HPDE6-E6E7 (cell line): Measurements from ENCODE around the gene PPARA.

Source experiments
- DNase-seq: peaks from one replicate; pipeline ENCODE4 v3.0.0; 2011; ENCODE audit warnings: missing footprints; ENCODE audit errors: extremely low spot score

PPARA gene

DNA sequence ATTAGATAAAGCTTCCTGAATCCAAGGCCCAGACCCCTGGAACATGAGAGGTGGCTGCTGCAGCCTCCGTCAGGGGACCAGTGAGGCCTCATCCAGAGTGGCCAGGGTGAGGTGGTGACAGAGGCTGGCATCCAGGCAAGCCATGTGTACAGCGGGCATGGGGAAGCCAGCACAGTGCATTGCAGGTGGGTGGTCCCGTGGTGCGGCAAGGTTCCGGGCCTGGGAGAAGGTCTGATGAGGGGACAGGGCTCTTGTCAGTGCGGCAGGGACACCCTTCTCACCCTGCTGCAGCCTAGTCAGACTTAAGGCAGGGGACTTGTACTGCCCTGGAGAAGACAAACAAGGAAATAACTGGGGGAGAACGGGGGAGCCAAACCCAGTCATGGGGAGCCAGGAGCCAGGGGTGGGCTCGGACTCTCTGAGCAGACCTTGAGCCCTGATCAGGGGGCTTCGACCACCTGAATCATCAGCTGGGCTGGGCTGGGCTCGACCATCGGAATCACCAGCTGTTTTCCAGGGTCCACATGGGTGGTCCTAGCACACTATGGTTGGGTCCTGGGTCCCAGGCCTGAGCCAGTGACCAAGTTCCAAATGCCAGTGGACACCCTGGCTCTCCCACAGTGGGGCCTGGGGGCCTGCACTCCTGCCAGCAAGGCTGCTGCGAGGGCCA, 122.6 kb downstream of the PPARA start:
- DNase-seq, result no peak

DNA sequence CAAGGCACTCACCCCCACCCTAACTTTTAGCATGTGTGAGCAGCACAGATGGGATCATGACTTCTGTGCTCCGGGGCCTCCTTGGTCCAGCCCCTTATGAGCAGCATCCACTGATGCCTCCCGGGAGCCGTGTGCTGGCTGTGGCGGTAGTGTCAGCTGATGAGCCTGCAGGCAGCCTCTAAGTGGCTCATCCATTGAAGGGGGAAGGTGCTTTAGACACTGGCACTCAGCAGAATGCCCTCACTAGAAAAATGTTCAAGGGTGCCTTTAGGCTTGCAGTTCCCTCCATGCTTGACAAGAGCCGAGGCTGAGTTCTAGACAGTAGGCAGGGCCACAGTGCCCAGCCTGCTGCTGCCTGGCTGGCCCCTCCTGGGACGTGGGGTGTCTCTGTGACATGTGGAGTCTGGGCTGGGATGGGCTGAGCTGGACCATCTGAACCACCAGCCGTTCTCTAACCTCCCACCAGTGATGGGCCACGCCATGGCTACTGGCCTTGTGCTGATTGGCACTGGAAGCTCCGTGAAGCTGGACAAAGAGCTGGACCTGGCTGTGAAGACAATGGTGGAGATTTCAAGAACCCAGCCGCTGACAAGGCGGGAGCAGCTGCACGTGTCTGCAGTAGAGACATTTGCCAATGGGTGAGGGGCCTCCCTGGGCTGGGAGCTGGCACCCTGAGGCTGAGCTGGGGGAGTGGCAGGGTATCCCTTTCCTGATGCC, 123.3 kb downstream of the PPARA start:
- no peak for DNase-seq

DNA sequence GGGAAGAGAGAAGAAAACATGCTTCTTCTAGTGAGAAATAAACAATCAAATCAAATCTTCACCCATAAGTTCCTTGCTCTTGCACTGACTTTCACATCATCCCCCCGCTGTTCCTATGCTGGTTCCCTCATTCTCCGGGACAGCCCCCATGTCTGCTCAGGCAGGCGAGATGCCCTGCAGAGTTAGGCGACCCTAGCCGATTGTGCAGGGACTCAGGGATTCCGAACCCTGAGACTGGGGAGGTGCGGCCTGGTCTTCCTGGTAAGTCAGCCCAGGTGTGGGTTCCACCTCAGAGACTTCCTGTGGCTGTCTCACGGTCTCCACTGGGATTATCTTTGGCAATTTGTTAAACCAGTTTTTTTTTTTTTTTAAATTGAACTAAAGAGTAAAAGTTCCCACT, 124.1 kb downstream of the PPARA start:
- no peak for DNase-seq

DNA sequence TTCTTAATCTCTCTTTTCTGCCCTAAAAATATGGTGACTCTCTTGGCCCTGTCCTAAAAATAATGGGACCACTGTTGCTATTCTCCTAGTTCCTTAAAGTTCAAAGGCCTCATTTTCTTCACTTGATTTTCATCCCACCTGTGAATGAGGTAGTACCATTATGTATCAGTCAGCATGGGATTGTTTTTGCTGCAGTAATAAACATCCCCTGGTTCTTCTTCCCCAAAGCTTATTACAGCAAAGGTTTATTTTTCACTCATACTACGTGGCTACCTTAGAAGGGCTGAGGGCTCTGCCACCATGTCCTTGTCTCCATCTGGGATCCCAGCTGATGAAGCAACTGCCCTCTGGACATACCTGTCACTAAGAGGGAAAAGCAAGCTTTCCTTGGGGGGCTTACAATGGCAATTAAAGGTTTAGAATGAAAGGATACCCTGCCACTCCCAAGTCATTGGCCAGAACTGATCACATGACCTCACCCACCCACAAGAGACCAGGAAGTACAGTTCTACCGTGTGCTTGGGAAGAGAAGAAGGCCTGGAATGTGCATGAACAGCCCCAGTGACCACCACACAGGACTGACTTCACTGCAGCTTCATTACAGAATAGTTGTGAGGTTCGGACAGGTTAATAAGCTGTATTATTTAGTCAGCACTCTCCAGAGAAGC, 125.3 kb downstream of the PPARA start:
- no peak for DNase-seq

DNA sequence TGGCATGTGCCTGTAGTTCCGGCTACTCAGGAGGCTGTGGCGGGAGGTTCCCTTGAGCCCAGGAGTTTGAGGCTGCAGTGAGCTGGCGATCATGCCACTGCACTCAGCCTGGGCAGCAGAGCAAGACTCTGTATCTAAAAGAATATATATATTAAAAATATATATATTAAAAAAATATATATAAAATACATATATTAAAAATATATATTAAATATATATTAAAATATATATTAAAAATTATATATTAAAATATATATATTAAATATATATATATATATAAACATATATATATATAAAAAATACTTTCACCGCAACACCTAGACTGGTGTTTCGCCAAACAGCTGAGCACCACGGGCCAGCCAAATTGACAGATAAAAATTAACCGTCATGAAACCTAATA, 126.2 kb downstream of the PPARA start:
- no peak for DNase-seq

DNA sequence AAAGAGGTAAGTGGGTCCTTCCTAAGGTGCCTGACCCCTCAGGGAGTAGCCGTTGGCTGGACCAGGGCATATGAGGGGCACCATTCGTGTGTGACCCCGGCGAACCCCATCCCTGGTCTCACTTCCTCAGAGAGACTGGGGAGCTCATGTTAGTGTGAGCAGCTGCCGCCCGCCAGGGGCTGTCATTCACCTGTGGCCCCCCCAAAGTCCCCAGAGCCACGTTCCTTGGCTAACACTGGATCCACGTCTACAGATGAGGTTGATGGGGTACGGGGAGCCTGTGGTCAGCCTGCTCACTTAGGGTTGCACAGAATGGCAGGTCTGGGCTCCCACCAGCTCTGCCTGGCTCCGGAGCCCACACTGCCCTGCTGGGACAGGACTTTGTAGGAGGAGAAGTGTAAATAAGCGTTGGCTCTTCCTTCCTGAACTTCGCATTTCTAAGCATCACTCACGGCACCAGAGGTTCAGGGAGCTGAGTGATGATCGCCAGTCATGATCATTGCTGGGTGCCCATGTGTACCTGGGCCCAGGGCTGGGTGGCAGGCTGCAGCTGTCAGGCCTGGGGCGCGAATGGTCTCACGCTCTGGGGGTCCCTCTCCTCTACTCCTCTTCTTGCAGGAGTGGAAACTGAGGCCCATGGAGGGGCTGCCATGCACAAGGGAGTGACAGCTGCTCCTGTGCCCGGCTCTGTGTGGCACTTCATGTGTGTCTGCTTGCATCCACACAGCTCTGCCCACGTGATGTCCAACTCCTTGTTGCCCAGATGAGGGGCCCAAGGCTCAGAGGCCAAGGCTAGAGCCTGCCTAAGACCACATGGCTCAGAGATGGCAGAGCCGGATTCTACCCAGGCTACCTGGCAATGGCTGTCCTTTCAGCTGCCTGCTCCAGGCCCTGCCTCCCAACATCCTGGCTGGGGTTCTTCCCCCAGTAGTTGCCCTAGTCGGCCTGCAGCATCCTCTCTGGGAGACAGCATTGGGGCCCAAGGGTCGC, 128.6 kb downstream of the PPARA start:
- DNase-seq, result no peak

DNA sequence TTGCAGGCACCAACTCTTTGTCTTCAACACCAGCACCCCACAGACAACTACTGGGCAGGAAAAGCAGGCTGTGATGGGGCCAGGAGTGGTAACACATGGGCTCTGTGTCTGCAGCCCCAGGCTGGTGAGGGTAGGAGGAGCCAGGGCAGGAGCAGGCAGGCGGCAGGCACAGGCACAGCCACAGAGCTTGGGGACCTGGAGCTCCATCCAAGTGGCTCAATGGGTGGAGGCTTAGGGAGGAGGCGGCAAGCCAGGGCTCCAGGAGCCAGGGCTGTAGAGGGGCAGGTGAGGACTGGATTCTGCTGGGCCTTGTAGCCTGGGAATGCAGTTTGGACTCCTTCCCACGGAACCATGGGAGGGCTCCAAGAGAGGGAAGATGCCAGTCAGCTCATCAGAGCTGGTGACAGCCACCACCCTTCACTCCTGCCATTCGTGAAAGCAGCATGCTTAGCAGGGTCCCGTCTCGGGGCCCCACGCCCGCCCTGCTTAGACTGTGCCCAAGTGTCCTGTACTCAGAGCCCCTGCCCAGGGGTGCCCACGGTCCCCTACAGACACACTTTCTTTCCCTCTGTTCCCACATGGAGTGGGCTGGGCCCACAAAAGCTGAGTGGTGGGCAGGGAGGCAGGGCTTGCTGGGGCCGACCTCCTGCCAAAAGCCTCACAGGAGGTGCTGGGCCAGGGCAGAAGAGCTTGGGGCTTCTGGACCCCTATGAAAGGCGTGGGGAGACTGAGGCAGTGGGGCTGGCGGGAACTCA, 129.9 kb downstream of the PPARA start:
- no peak for DNase-seq

DNA sequence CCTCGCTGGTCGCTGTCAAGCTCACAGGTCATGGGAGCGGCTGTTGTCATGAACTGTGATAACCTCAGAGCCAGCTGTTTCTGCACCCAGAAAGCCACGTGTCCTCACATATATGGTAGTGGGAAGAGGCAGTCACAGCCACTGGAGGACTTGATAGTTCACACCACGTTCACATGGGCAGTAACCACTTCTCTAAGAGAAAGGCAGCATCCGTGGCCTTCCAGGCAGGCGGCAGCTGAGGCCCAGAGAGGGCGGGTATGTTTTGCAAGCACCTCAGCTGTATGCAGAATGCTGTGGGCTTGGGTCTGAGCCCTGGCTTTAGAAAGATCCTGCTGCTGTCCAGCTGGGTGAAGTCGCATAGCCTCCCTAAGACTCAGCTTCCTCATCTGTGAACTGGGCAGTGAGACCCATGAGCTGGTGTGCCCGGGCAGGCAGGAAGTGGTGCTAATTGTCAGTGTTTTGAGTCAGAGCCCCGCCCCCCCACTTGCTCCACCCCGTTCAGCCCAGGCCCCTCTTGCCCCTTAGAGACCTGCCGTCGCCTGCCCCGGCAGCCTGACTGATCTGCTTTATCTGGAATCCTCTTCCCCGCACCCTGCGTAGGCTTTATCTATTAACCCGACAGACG, 130.8 kb downstream of the PPARA start:
- no peak for DNase-seq

DNA sequence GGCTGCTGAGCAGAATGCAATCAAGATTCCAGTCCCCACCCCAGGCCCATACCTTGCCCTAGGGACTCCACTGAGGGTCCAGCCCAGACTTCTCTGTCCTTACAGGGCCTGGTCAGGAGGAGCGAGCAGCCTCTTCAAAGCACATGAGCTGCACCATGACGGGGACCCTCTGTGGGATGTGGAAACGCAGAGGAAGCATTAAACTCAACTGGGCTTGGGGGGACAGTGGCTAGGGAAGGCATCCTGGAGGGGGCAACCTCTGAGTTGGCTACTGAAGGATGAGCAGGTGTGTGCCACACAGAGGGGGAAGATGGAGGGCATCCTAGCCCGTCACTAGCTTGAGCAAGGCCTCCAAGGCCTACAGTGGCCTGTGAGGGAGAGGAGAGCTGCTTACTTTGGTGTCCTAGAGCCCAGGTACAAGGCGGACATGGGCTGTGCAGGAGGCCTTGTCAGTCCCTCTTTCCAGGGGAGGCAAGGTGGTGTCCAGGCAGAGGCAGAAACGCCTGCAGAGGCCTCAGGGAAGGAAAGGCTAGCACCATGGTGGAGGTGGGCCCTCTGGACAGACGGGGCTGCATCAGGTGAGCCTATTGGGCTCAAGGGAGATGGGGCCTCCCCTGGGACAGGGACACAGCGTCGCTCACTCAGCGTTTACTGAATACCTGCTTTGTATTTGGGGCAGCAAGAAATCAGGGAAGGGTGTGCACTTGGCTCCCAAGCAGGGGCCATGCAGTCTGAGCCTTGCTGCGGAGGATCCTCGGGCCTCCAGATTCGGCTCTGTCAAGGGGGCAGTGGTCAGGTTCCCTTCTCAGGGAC, 131.7 kb downstream of the PPARA start:
- no peak for DNase-seq

DNA sequence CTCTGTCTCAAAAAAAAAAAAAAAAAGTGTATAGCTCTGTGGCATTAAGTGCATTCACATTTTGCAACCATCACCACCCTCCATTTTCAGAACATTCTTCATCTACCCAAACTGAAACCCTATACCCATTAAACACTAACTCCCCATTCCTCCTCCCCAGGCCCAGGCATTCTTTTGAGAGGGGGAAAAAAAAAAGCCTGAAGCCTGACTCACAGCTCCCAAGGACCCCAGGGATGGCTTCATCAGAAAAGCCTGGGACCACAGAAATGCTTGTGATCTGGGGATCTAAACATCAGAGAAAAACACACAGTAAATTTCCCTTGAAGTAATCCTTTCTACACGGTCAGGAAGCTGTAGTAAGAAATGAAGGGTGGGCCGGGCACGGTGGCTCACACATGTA, 135.7 kb downstream of the PPARA start:
- no peak for DNase-seq

DNA sequence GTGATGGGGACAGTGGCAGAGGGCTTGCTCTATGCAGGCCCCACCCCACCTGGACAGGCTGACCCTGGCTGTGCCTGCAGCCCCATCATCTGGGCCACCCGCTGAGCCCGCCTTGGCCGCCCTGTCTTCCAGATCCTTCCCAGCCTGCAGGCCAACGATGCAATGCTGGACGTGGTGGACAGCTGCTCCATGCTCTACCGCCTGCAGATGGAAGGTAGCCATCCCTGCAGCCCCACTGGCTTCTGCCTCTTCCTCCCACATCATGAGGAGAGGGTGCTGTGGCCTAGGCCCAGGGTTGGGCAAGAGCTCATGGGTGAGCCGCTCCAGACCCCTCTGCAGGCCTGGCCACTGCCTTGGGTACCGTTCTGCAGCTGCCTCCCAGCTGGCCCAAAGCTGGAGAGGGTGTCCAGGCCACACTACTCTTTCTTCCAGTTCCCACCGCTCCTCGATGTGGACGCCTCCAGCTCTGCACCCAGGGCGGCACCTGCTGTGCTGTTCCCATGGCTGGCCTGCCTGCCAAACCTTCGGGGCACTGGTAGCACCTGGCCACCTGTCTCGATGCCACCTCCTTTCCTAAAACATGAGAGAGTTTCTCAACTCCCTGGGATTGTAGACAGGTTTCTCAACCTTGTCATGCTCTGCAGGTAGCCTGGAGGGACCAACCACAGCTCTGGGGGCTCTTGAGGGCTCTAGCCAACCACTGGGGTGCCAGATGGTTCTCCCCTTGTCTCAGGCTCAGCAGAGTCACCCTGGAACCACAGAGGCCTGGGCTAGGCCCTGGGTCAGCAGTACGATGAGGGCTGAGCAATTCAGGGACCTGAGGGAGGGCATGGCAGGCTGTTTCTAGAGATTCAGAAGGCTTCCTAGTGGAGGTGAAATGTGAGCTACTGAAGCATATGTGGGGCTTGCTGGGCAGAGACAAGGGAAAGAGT, 136.9 kb downstream of the PPARA start:
- DNase-seq, result no peak

DNA sequence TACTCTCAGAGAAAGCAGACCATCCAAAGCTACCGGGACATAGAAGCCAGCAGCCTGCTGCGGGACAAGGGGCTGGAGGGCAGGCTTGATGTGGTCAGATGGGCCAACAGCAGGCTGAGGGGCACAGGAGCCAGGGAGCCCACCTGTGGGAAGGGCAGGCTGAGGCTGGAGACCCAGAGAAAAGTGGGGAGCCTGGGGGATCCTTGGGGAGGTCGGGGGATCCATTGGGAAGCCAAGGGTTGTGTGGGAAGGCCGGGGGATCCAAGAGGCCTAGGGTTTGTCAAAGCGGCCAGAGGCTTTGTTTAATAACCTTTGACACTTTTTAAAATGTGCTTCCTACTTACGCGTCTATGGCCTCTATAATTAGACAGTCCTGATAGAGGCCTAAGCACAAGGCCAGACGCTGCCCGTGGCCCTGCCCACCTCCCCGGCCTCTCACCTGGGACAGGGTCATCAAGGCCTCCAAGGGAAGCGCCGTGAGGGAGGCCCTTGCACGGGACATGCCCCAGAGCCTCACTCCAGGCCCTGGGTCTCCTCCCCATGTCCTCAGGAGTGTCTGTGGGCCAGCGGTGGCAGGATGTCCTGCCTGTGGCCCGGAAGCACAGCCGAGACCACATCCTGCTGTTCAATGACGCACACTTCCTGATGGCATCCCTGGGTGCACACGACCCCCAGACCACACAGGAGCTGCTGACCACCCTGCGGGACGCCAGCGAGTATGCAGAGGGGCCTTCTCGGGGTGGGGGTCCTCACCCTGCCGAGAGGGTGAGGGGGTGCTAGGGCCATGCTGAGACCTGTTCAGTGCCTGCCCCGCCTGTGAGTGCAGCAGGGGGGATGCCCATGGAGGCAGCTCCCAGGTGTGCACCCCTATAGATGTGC, 137.8 kb downstream of the PPARA start:
- DNase-seq, result no peak

DNA sequence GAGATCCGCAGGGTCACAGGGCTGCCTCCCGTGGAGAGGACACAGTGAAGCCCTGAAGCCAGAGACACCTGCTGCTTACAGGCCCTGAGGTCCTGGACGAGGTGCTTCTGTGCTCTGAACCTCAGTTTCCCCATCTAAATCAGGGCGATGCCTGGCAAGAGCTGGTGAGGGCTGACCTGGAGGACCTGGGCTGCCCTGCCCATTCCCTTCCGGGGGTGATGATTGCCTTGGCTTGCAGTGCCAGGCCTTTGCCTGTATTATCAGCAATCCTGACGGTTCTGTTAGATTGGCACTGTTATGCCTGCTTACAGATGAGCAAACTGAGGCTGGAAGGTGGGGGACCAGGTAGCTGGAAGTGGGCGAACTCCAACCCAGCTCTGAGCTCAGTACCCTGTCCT, 138.5 kb downstream of the PPARA start:
- no peak for DNase-seq

DNA sequence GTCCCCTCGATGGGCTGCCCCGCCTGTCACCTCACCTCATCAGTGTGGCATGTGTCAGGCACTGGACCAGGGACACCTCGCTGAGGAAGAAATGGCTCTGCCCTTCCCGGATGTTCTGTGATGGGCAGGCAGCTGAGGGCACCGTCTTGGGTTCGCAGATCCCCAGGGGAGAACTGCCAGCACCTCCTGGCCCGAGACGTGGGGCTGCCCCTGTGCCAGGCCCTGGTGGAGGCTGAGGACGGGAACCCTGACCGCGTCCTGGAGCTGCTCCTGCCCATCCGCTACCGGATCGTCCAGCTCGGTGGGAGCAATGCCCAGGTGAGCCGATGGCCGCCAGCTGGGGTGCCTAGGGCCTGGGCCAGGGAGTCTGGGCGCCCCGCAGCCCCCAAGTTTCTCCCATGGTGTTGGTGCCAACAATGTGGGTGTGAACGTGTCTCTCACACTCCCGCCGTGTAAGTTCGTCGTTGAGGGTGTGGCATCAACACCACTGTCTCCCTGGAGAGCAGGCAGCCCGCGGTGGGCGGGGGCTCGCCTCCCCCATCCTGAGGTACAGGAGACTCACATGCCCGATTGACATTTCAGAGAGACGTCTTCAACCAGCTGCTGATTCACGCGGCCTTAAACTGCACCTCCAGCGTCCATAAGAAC, 139.0 kb downstream of the PPARA start:
- no peak for DNase-seq

DNA sequence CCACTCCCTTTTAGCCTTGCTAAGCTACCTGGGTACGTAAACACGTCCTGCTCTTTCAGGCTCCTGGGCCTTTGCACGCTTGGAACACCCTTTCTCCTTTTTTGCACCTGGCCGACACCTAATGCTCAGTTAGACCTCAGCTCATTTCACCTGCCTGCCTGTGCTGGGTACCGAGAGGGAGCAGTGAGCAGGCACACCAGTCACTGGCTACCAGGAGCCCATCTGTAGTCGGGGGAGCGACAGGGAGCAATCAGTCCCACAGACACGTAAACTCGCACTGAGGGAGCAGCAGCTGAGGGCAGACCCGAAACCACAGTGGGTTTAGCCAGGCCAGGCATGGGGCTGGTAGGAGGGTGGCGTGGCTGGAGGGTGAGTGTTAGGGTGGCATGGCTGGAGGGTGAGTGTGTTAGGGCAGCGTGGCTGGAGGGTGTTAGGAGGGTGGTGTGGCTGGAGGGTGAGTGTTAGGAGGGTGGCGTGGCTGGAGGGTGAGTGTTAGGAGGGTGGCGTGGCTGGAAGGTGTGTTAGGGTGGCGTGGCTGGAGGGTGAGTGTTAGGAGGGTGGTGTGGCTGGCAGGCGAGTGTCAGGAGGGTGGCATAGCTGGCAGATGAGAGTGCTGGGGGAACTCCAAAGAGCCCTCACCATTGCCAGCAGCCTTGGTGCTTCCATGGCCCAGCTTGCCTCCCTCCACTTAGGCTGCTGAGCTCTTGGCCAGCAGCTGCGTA, 140.0 kb downstream of the PPARA start:
- no peak for DNase-seq
